ENCODE data around the gene WDR33. TPM values are rescaled to one million over a fixed set of nuclear protein-coding genes. Genes with fewer than 3 reads are reported as not detected.

Gene WDR33
- total RNA-seq, 2 experiments from 2014 or later = 70.7 to 96.6 TPM

GRCh38 chr2:127776122-127776780 lies 34.7 kb downstream of the WDR33 start:
- POLR2A ChIA-PET = interaction anchor here (1.4 to 2.0 kb wide), 2 partner anchors 9 to 32 kb away, joined by 3 to 10 read pairs; no protein-coding TSS in a partner anchor
- H4K20me1 ChIP-seq (ENCODE audit: insufficient read depth, low read length) = peaks cover 23% of the 10 kb centered on the region
- peaks cover 28% of the 10 kb centered on the region for H3K4me1 ChIP-seq (ENCODE audit: insufficient read depth, low read length, poor library complexity, severe bottlenecking)
- TF ChIP-seq, protein P1, sequence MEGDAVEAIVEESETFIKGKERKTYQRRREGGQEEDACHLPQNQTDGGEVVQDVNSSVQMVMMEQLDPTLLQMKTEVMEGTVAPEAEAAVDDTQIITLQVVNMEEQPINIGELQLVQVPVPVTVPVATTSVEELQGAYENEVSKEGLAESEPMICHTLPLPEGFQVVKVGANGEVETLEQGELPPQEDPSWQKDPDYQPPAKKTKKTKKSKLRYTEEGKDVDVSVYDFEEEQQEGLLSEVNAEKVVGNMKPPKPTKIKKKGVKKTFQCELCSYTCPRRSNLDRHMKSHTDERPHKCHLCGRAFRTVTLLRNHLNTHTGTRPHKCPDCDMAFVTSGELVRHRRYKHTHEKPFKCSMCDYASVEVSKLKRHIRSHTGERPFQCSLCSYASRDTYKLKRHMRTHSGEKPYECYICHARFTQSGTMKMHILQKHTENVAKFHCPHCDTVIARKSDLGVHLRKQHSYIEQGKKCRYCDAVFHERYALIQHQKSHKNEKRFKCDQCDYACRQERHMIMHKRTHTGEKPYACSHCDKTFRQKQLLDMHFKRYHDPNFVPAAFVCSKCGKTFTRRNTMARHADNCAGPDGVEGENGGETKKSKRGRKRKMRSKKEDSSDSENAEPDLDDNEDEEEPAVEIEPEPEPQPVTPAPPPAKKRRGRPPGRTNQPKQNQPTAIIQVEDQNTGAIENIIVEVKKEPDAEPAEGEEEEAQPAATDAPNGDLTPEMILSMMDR (conservative IDR thresholded peaks at IDR 0.05; ENCODE audit: low read length) = no peak
- TF ChIP-seq EZH2phosphoT487 (IDR thresholded peaks at IDR 0.05; ENCODE audit: borderline replicate concordance, low read depth, low read length) = no peak
- CTCF ChIA-PET (ENCODE audit: unreplicated experiment) = no interaction called here
- H3K27ac ChIP-seq (ENCODE audit: low read depth, low read length, poor library complexity, severe bottlenecking) = peak overlapping the region; percentile 3
- no peaks in the 10 kb centered on the region for H3K9me2 ChIP-seq (ENCODE audit: insufficient read depth, low read length)
- no peak overlapping the region for H2AFZ ChIP-seq (ENCODE audit: low read length)
- H3K4me3 ChIP-seq (ENCODE audit: low read depth, low read length, poor library complexity, severe bottlenecking) = no peak overlapping the region
- BruUV-seq (replicated peaks) = no TSS peak
- 0 out of 2 replicates have a peak, but pooled peaks cover 5% of the 10 kb centered on the region for H3K9me3 ChIP-seq (ENCODE audit: low read length)
- intact Hi-C loops (cut with micrococcal nuclease; ENCODE audit: unreplicated experiment) = no loop called here
- peaks cover 100% of the 10 kb centered on the region for H3K79me2 ChIP-seq (ENCODE audit: insufficient read depth, low read depth, low read length)
- H3K4me2 ChIP-seq (ENCODE audit: low read length) = no peak overlapping the region
- peaks cover 68% of the 10 kb centered on the region for H3K36me3 ChIP-seq (ENCODE audit: insufficient read depth, low read length)
- DNase-seq (ENCODE audit: low spot score) = no peak

DNA sequence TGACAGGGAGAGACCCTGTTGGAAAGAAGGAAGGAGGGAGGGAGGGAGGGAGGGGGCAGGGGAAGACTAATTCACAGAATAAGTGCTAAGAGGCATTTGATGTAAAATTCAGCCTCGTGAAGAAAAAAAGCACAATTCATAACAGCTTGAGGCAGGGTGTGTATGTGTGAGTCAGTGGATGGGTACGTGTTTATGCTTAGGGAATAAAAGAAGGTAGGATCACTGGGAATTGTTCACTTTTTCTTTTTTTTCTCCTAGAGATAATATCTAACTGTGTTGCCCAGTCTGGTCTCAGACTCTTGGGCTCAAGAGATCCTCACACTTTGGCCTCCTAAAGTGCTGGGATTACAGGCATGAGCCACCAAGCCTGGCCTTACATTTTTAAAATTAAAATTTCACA lies 39.2 kb downstream of the WDR33 start:
- DNase-seq (ENCODE audit: low spot score) = no peak
- no peak overlapping the region for H3K4me2 ChIP-seq (ENCODE audit: low read length)
- H2AFZ ChIP-seq (ENCODE audit: low read length) = no peak overlapping the region
- BruUV-seq (replicated peaks) = no TSS peak
- ChIA-PET POLR2A (interaction anchor here (0.6 kb wide), 1 partner anchor 79 kb away, joined by 3 read pairs; no protein-coding TSS in a partner anchor), CTCF (ENCODE audit: unreplicated experiment) (no interaction called here)
- TF ChIP-seq, protein P1 (conservative IDR thresholded peaks at IDR 0.05; ENCODE audit: low read length) = no peak
- TF ChIP-seq EZH2phosphoT487 (IDR thresholded peaks at IDR 0.05; ENCODE audit: borderline replicate concordance, low read depth, low read length) = no peak
- no peak overlapping the region for H3K4me3 ChIP-seq (ENCODE audit: low read depth, low read length, poor library complexity, severe bottlenecking)
- peaks cover 17% of the 10 kb centered on the region for H4K20me1 ChIP-seq (ENCODE audit: insufficient read depth, low read length)
- no peak overlapping the region for H3K27ac ChIP-seq (ENCODE audit: low read depth, low read length, poor library complexity, severe bottlenecking)
- H3K9me2 ChIP-seq (ENCODE audit: insufficient read depth, low read length) = no peaks in the 10 kb centered on the region
- peaks cover 85% of the 10 kb centered on the region for H3K79me2 ChIP-seq (ENCODE audit: insufficient read depth, low read depth, low read length)
- H3K4me1 ChIP-seq (ENCODE audit: insufficient read depth, low read length, poor library complexity, severe bottlenecking) = peaks cover 15% of the 10 kb centered on the region
- H3K9me3 ChIP-seq (ENCODE audit: low read length) = no peaks in the 10 kb centered on the region
- peaks cover 71% of the 10 kb centered on the region for H3K36me3 ChIP-seq (ENCODE audit: insufficient read depth, low read length)
- intact Hi-C loops (cut with micrococcal nuclease; ENCODE audit: unreplicated experiment) = no loop called here

All from OCI-LY7 (cell line).